Measurements from ENCODE around the gene CACNA1H.

DNA sequence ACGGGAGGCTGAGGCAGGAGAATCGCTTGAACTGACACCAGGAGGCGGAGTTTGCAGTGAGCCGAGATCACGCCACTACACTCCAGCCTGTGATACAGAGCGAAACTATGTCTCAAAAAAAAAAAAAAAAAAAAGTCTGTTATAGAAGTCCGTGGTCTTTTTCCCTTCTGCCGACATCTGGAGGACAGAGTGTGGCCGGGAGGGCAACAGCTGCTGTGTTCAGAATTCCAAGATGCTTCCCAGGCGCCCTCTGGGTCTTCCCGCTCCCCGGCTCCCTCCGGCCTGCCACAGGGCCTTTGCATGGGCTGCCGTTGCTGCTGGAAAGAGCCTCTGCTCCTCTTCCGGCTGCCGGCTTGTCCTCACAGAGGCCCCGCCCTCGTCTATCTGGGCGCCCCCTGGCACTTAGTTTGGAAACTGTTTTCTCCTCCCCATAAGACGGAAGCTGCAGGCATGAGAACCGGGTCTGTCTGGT is 2.4 kb upstream of the CACNA1H start:
- TF ChIP-seq POLR2A (IDR thresholded peaks at IDR 0.05; ENCODE audit: low read depth, low read length) = no peak
- TF ChIP-seq POLR2AphosphoS5 (IDR thresholded peaks at IDR 0.05; ENCODE audit: low read depth, low read length) = no peak
- no peak for TF ChIP-seq TAF1 (IDR thresholded peaks at IDR 0.05; ENCODE audit: borderline replicate concordance, low read depth, low read length)
